Sigmoid colon (tissue), 7 donors: ENCODE measurements around the gene NYNRIN. TPM values are rescaled to one million over a fixed set of nuclear protein-coding genes. Genes with fewer than 3 reads are reported as not detected.
A peak's percentile ranks its signal among the peaks of the same experiment; 100 is the strongest.

ENCODE experiments used
- DNase-seq: peaks from one replicate; pipeline ENCODE4 v3.0.0-alpha.2; 2019
- H3K27ac ChIP-seq, 4 donors: fragments of 200-600 bp; sonication (generic); one replicate each; pipeline ENCODE4 v1.5.1; 2016 to 2019; ENCODE audit warnings: mild to moderate bottlenecking in 1 of 4
- H3K27me3 ChIP-seq, 3 donors: fragments of 200-600 bp; sonication (generic); one replicate each; pipeline ENCODE4 v1.5.1; 2019; ENCODE audit warnings: mild to moderate bottlenecking in 1 of 3
- H3K36me3 ChIP-seq, 4 donors: fragments of 200-600 bp; sonication (generic); one replicate each; pipeline ENCODE4 v1.5.1; 2016 to 2019
- H3K4me1 ChIP-seq, 4 donors: fragments of 200-600 bp; sonication (generic); one replicate each; pipeline ENCODE4 v1.5.1; 2017 to 2019
- H3K4me3 ChIP-seq, 4 donors: fragments of 200-600 bp; sonication (generic); one replicate each; pipeline ENCODE4 v1.5.1; 2017 to 2019; ENCODE audit warnings: mild to moderate bottlenecking in 2 of 4, moderate library complexity in 1 of 4
- H3K9me3 ChIP-seq, 4 donors: fragments of 200-600 bp in 3 of 4; sonication (generic) in 3 of 4; one replicate each; pipeline versions ENCODE4 v1.5.1 to v1.6.1; 2013 to 2019
- CTCF ChIP-seq, 4 experiments: fragments of 450-650 bp in 3 of 4; fragments of 200-600 bp in 1 of 4; IDR thresholded peaks; one replicate each; pipeline ENCODE4 v1.5.1; 2016 to 2019; ENCODE audit warnings: antibody characterized with exemption in 4 of 4, mild to moderate bottlenecking in 3 of 4, moderate library complexity in 2 of 4
- EP300 ChIP-seq, 4 donors: sonication (generic); formaldehyde crosslinking; IDR thresholded peaks; one replicate each; pipeline ENCODE4 v1.6.1; 2017; ENCODE audit warnings: antibody characterized with exemption in 4 of 4
- POLR2A ChIP-seq, 2 donors: fragments of 450-650 bp; IDR thresholded peaks; one replicate each; pipeline ENCODE4 v1.6.1; 2016; ENCODE audit warnings: antibody characterized with exemption in 2 of 2, mild to moderate bottlenecking in 2 of 2, moderate library complexity in 2 of 2
- POLR2AphosphoS5 ChIP-seq, 4 donors: sonication (generic); formaldehyde crosslinking; IDR thresholded peaks; one replicate each; pipeline ENCODE4 v1.6.1; 2017; ENCODE audit warnings: antibody characterized with exemption in 4 of 4
- WGBS, 2 donors: extraction: QIAGEN DNeasy Blood & Tissue Kit; methylation state at CpG; one replicate each; pipeline ENCODE4 v1.1.7; 2013; 5-methylcytosine and 5-hydroxymethylcytosine counted together
- intact Hi-C: fragments of 100-400 bp; cut with DNase I; formaldehyde crosslinking; loops from one replicate; pipeline ENCODE4 v1.15.1; 2023
- polyA plus RNA-seq, 3 donors: library from polyadenylated mRNA; stranded (reverse); fragments of 200-250 nt; gene quantifications; one replicate each; pipeline ENCODE4 v1.2.3, GENCODE V29; 2013
- total RNA-seq, 4 donors: library from RNA; depleted of rRNA; stranded (reverse); fragments of >200 nt; gene quantifications; one replicate each; pipeline ENCODE4 v1.1.0, GENCODE V29; 2016
- donor health status: healthy with polysubstance abuse.
- donor health status: Bipolar disorder and iron deficiency.
- donor health status: healthy.

The NYNRIN gene
- total and polyA plus RNA-seq, 7 donors, result 0.60 to 17.4 (median 6.8) TPM

GRCh38 chr14:24431569-24432258 lies 32.9 kb downstream of the NYNRIN start:
- 34 to 43% methylated on average over 15 of the region's 15 CpGs for WGBS, 2 donors
- H3K4me1 ChIP-seq, result peaks cover 0 to 46% (median 41%) of the 10 kb centered on the region in 4 donors
- peaks cover 0 to 45% (median 20%) of the 10 kb centered on the region in 4 donors for H3K36me3 ChIP-seq
- DNase-seq, result peak; percentile 95
- H3K9me3 ChIP-seq, result no peaks in the 10 kb centered on the region
- TF ChIP-seq POLR2AphosphoS5 (IDR thresholded peaks at IDR 0.05) (peak in 3 of 4 donors; percentile 27 to 52 (median 49)), EP300 (IDR thresholded peaks at IDR 0.05) (no peak), CTCF (IDR thresholded peaks at IDR 0.05) (peak; percentile 79 to 92 (median 84))
- peak overlapping the region; percentile 73 to 87 (median 76) for H3K4me3 ChIP-seq
- H3K27me3 ChIP-seq, result no peaks in the 10 kb centered on the region
- peak overlapping the region; percentile 94 to 96 (median 95) for H3K27ac ChIP-seq
- intact Hi-C loops, result loop anchor here (1.0 to 10.0 kb wide), 5 partner anchors 33 to 1587 kb away; partner anchors contain the start of genes EMC9, NYNRIN, PSME2 and RNF31

GRCh38 chr14:24432259-24433131 lies 33.7 kb downstream of the NYNRIN start:
- H3K9me3 ChIP-seq, result no peaks in the 10 kb centered on the region
- TF ChIP-seq POLR2AphosphoS5 (IDR thresholded peaks at IDR 0.05), result no peak
- no peak for TF ChIP-seq POLR2A (IDR thresholded peaks at IDR 0.05)
- TF ChIP-seq CTCF (IDR thresholded peaks at IDR 0.05), result no peak
- TF ChIP-seq EP300 (IDR thresholded peaks at IDR 0.05), result no peak
- H3K4me3 ChIP-seq, result peak overlapping the region in 2 of 4 donors; percentile 75 to 87
- peak; percentile 66 for DNase-seq
- 83 to 87% methylated on average over 24 of the region's 24 CpGs for WGBS, 2 donors
- H3K36me3 ChIP-seq, result peaks cover 6 to 53% (median 27%) of the 10 kb centered on the region in 4 donors
- peak overlapping the region in 3 of 4 donors; percentile 95 to 96 (median 95) for H3K27ac ChIP-seq
- no peaks in the 10 kb centered on the region for H3K27me3 ChIP-seq
- intact Hi-C loops, result loop anchor here (1.0 to 10.0 kb wide), 3 partner anchors 99 to 1588 kb away; partner anchors contain the start of genes EMC9, PSME2 and RNF31
- H3K4me1 ChIP-seq, result peaks cover 0 to 54% (median 49%) of the 10 kb centered on the region in 4 donors

- Histone ChIP-seq H3K36me3 (peaks cover 17 to 69% (median 34%) of the 10 kb centered on the region in 4 donors), H3K4me1 (peaks cover 0 to 52% (median 47%) of the 10 kb centered on the region in 4 donors), H3K9me3 (no peaks in the 10 kb centered on the region), H3K27me3 (no peaks in the 10 kb centered on the region), H3K4me3 (no peak overlapping the region), H3K27ac (no peak overlapping the region)
- intact Hi-C loops, result loop anchor here (10.0 kb wide), 2 partner anchors 289 to 1589 kb away; partner anchors contain the start of genes EMC9, PSME2 and RNF31
- TF ChIP-seq POLR2AphosphoS5 (IDR thresholded peaks at IDR 0.05) (no peak), CTCF (IDR thresholded peaks at IDR 0.05) (no peak), POLR2A (IDR thresholded peaks at IDR 0.05) (no peak), EP300 (IDR thresholded peaks at IDR 0.05) (no peak)
- WGBS, 2 donors, result 90 to 91% methylated on average over 7 of the region's 7 CpGs
- no peak for DNase-seq
Observed at GRCh38 chr14:24434036-24434435, 35.2 kb downstream of the NYNRIN start.

GRCh38 chr14:24434676-24435075 lies 35.9 kb downstream of the NYNRIN start:
- no peak overlapping the region for H3K4me3 ChIP-seq
- peaks cover 0 to 46% (median 42%) of the 10 kb centered on the region in 4 donors for H3K4me1 ChIP-seq
- no peaks in the 10 kb centered on the region for H3K27me3 ChIP-seq
- peaks cover 17 to 75% (median 35%) of the 10 kb centered on the region in 4 donors for H3K36me3 ChIP-seq
- no peak for DNase-seq
- H3K9me3 ChIP-seq, result no peaks in the 10 kb centered on the region
- H3K27ac ChIP-seq, result peak overlapping the region in 1 of 4 donors; percentile 24
- intact Hi-C loops, result loop anchor here (10.0 kb wide), 2 partner anchors 290 to 1590 kb away; partner anchors contain the start of genes EMC9, PSME2 and RNF31
- WGBS, 2 donors, result 84 to 89% methylated on average over 3 of the region's 3 CpGs
- TF ChIP-seq POLR2AphosphoS5 (IDR thresholded peaks at IDR 0.05) (no peak), CTCF (IDR thresholded peaks at IDR 0.05) (no peak), EP300 (IDR thresholded peaks at IDR 0.05) (no peak), POLR2A (IDR thresholded peaks at IDR 0.05) (no peak)
